GM18909 (cell line): ENCODE results near the gene DNAH5.
"Not testable (repeated sequence)": the region's sequence is repeated elsewhere in the genome, so short reads cannot be mapped to it uniquely, and the experiment has no call there.

Source experiments
- ATAC-seq: cut with Tn5 transposase; IDR thresholded peaks from one replicate; pipeline ENCODE4 v1.9.1; 2021; ENCODE audit warnings: mild to moderate bottlenecking; ENCODE audit not compliant: unreplicated experiment, poor library complexity

Gene DNAH5

GRCh38 chr5:13944560-13945199, at the start of gene DNAH5:
DNAH5 (minus strand) TSS chr5:13944688; CDS start chr5:13944438, 250 bp downstream.
- no peak for ATAC-seq

- no peak for ATAC-seq
These were observed 49.4 kb upstream of the DNAH5 start for GRCh38 chr5:13993926-13994325.

GRCh38 chr5:13992795-13993194, 48.3 kb upstream of the DNAH5 start:
- ATAC-seq = no peak

GRCh38 chr5:13991365-13991764, 46.9 kb upstream of the DNAH5 start:
- no peak for ATAC-seq

- no peak for ATAC-seq
These were observed 46.4 kb upstream of the DNAH5 start for GRCh38 chr5:13990896-13991295.

- ATAC-seq = no peak
These were observed 45.3 kb upstream of the DNAH5 start for GRCh38 chr5:13989832-13990231.

GRCh38 chr5:13987843-13988464, 43.5 kb upstream of the DNAH5 start:
- peak; percentile 68 for ATAC-seq

- ATAC-seq = no peak
These were observed 41.4 kb upstream of the DNAH5 start for GRCh38 chr5:13985731-13986418.

GRCh38 chr5:13984888-13985287, 40.4 kb upstream of the DNAH5 start:
- not testable (repeated sequence) for ATAC-seq

GRCh38 chr5:13976867-13977830, 32.7 kb upstream of the DNAH5 start:
- no peak for ATAC-seq

- ATAC-seq = no peak
These were observed 31.7 kb upstream of the DNAH5 start for GRCh38 chr5:13976223-13976622.

- no peak for ATAC-seq
These were observed 30.8 kb upstream of the DNAH5 start for GRCh38 chr5:13975246-13975645.

- ATAC-seq = no peak
These were observed 29.2 kb upstream of the DNAH5 start for GRCh38 chr5:13973724-13974123.

- no peak for ATAC-seq
These were observed 27.5 kb upstream of the DNAH5 start for GRCh38 chr5:13972029-13972428.

- ATAC-seq = peak; percentile 95
These were observed 12.7 kb upstream of the DNAH5 start for GRCh38 chr5:13957032-13957645.

- ATAC-seq = no peak
These were observed 12.0 kb upstream of the DNAH5 start for GRCh38 chr5:13956471-13956870.

- ATAC-seq = no peak
These were observed 11.4 kb upstream of the DNAH5 start for GRCh38 chr5:13955896-13956295.

- ATAC-seq = no peak
These were observed 1.6 kb upstream of the DNAH5 start for GRCh38 chr5:13946111-13946510.

- no peak for ATAC-seq
These were observed 783 bp upstream of the DNAH5 start for GRCh38 chr5:13945271-13945670.

- ATAC-seq = no peak
These were observed 812 bp downstream of the DNAH5 start for GRCh38 chr5:13943676-13944075.
